ENCODE results near the gene CNTNAP2. TPM values are rescaled to one million over a fixed set of nuclear protein-coding genes. Genes with fewer than 3 reads are reported as not detected.

The CNTNAP2 gene
- total RNA-seq, 2 donors from 2014 or later, result 171 to 228 TPM

DNA sequence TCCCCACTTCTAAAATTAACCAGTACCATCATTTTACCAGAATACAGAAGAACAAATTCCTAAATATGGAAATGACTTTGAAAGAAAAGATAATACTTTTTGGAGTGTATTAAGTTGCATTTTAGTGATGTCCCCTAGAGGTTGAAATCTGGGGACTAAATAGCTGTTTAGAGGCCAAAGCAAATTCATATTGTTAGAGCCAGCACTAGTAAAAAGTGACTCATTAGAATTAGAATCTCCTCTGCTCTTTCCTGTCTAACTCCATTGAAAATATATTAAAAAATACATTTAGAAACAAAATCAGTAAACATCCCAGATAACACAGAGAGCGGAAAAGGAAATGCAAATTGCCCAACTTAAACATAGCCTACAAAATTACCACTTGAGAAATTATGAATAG, 1284.3 kb downstream of the CNTNAP2 start:
- 100% methylated on average over 1 of the region's 1 CpG; no CpG with 5 or more reads in 1 of the 2 experiments for WGBS, 2 experiments (ENCODE audit: insufficient coverage in 1 of 2, insufficient read length in 1 of 2)
- Histone ChIP-seq H3K4me3 (ENCODE audit: low read length) (no peak overlapping the region), H3K9me3 (ENCODE audit: control insufficient read depth, low read length) (no peaks in the 10 kb centered on the region)

DNA sequence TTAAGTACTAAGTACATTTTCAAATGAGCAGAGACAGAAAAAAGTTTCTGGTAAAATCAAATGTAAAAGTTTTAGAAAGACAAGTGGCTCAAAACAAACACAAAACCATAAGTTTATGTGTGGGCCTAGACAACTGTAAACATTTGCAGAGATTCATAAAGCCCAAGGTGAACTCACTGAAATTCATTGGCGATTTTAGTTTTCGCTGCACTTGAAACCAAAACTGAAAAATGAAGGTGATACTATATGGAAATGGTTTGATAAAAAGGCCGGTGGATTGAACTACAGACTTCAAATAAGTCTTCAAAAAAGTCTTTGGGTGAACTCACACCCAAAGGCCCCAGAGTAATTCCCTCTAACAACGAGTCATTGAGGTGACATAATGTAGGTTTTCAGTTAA, 1289.0 kb downstream of the CNTNAP2 start:
- Mint-ChIP-seq H3K4me1 (no peaks in the 10 kb centered on the region), H3K27ac (no peak overlapping the region), H3K9me3 (no peaks in the 10 kb centered on the region), H3K4me3 (no peak overlapping the region), H3K36me3 (ENCODE audit: low read depth) (no peaks in the 10 kb centered on the region), H3K27me3 (ENCODE audit: insufficient read depth) (no peaks in the 10 kb centered on the region)
- no peak overlapping the region for H3K9ac ChIP-seq (ENCODE audit: extremely low read depth, low read length, poor library complexity, severe bottlenecking)
- H3K36me3 ChIP-seq (ENCODE audit: control insufficient read depth, insufficient read depth, low read length), result no peaks in the 10 kb centered on the region
- 94 to 96% methylated on average over 3 of the region's 4 CpGs for WGBS, 2 experiments (ENCODE audit: insufficient coverage in 1 of 2, insufficient read length in 1 of 2)
- no peak overlapping the region for H3K27ac ChIP-seq (ENCODE audit: low read depth, low read length)
- H3K4me1 ChIP-seq (ENCODE audit: control insufficient read depth, insufficient read depth, low read length), result no peaks in the 10 kb centered on the region
- DNase-seq, result no peak
- no peaks in the 10 kb centered on the region for H3K27me3 ChIP-seq (ENCODE audit: control insufficient read depth, insufficient read depth, low read length, poor library complexity, severe bottlenecking)
- TF ChIP-seq, protein P1, sequence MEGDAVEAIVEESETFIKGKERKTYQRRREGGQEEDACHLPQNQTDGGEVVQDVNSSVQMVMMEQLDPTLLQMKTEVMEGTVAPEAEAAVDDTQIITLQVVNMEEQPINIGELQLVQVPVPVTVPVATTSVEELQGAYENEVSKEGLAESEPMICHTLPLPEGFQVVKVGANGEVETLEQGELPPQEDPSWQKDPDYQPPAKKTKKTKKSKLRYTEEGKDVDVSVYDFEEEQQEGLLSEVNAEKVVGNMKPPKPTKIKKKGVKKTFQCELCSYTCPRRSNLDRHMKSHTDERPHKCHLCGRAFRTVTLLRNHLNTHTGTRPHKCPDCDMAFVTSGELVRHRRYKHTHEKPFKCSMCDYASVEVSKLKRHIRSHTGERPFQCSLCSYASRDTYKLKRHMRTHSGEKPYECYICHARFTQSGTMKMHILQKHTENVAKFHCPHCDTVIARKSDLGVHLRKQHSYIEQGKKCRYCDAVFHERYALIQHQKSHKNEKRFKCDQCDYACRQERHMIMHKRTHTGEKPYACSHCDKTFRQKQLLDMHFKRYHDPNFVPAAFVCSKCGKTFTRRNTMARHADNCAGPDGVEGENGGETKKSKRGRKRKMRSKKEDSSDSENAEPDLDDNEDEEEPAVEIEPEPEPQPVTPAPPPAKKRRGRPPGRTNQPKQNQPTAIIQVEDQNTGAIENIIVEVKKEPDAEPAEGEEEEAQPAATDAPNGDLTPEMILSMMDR (conservative IDR thresholded peaks at IDR 0.05), result no peak
- no peak overlapping the region for H3K4me3 ChIP-seq (ENCODE audit: low read length)
- H3K9me3 ChIP-seq (ENCODE audit: control insufficient read depth, low read length), result no peaks in the 10 kb centered on the region

More for the DNA sequence above, 1284.3 kb downstream of the CNTNAP2 start:
- Histone ChIP-seq H3K36me3 (ENCODE audit: control insufficient read depth, insufficient read depth, low read length) (no peaks in the 10 kb centered on the region), H3K27ac (ENCODE audit: low read depth, low read length) (no peak overlapping the region), H3K27me3 (ENCODE audit: control insufficient read depth, insufficient read depth, low read length, poor library complexity, severe bottlenecking) (no peaks in the 10 kb centered on the region), H3K9ac (ENCODE audit: extremely low read depth, low read length, poor library complexity, severe bottlenecking) (no peak overlapping the region), H3K4me1 (ENCODE audit: control insufficient read depth, insufficient read depth, low read length) (no peaks in the 10 kb centered on the region)
- DNase-seq, result no peak
- peaks cover 7% of the 10 kb centered on the region for H3K4me1 Mint-ChIP-seq
- H3K9me3 Mint-ChIP-seq, result no peaks in the 10 kb centered on the region
- H3K27ac Mint-ChIP-seq, result no peak overlapping the region
- no peak overlapping the region for H3K4me3 Mint-ChIP-seq
- TF ChIP-seq, protein P1 (conservative IDR thresholded peaks at IDR 0.05), result no peak
- H3K36me3 Mint-ChIP-seq (ENCODE audit: low read depth), result no peaks in the 10 kb centered on the region
- no peaks in the 10 kb centered on the region for H3K27me3 Mint-ChIP-seq (ENCODE audit: insufficient read depth)

DNA sequence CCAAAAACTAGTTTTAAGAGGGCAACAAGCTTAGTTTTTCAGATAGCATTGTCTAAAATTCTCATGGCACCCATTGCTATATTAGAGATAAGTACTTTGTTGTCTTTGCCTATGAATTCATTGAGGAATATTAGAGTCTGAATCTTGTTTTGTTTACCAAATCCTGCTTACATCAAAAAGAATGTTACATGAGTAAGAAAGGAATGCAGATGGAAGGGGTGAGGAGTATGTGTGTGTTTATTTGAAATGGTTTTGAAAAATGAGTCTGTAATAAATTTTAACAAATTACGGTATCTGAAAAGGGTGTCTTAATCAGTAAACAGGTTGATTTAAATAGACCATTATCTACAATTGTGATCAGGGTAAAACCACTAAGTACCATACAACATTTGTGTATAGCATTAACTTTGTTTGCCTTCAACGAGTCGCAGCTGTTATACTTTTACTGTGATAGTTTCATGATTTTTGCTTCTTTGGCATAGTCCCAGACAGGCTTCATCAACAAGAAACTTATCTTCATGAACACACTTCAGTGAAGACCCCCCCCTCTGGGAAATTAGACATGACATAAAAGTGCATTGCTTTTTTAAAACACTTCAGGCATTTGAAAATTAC, 1290.0 kb downstream of the CNTNAP2 start:
- Mint-ChIP-seq H3K4me1 (no peaks in the 10 kb centered on the region), H3K4me3 (no peak overlapping the region), H3K9me3 (no peaks in the 10 kb centered on the region)

More for the DNA sequence above, 1290.0 kb downstream of the CNTNAP2 start:
- Histone ChIP-seq H3K36me3 (ENCODE audit: control insufficient read depth, insufficient read depth, low read length) (no peaks in the 10 kb centered on the region), H3K27ac (ENCODE audit: low read depth, low read length) (no peak overlapping the region), H3K27me3 (ENCODE audit: control insufficient read depth, insufficient read depth, low read length, poor library complexity, severe bottlenecking) (no peaks in the 10 kb centered on the region), H3K9ac (ENCODE audit: extremely low read depth, low read length, poor library complexity, severe bottlenecking) (no peak overlapping the region), H3K4me3 (ENCODE audit: low read length) (no peak overlapping the region), H3K4me1 (ENCODE audit: control insufficient read depth, insufficient read depth, low read length) (no peaks in the 10 kb centered on the region), H3K9me3 (ENCODE audit: control insufficient read depth, low read length) (no peaks in the 10 kb centered on the region)
- H3K36me3 Mint-ChIP-seq (ENCODE audit: low read depth), result no peaks in the 10 kb centered on the region
- H3K27me3 Mint-ChIP-seq (ENCODE audit: insufficient read depth), result no peaks in the 10 kb centered on the region
- TF ChIP-seq, protein P1 (conservative IDR thresholded peaks at IDR 0.05), result no peak
- 33% methylated on average over 3 of the region's 3 CpGs; no CpG with 5 or more reads in 1 of the 2 experiments for WGBS, 2 experiments (ENCODE audit: insufficient coverage in 1 of 2, insufficient read length in 1 of 2)
- H3K27ac Mint-ChIP-seq, result no peak overlapping the region
- no peak for DNase-seq
